Measurements from ENCODE around the gene DVL1.
"Not testable (repeated sequence)": the region's sequence is repeated elsewhere in the genome, so short reads cannot be mapped to it uniquely, and the experiment has no call there.

DVL1 gene

DNA sequence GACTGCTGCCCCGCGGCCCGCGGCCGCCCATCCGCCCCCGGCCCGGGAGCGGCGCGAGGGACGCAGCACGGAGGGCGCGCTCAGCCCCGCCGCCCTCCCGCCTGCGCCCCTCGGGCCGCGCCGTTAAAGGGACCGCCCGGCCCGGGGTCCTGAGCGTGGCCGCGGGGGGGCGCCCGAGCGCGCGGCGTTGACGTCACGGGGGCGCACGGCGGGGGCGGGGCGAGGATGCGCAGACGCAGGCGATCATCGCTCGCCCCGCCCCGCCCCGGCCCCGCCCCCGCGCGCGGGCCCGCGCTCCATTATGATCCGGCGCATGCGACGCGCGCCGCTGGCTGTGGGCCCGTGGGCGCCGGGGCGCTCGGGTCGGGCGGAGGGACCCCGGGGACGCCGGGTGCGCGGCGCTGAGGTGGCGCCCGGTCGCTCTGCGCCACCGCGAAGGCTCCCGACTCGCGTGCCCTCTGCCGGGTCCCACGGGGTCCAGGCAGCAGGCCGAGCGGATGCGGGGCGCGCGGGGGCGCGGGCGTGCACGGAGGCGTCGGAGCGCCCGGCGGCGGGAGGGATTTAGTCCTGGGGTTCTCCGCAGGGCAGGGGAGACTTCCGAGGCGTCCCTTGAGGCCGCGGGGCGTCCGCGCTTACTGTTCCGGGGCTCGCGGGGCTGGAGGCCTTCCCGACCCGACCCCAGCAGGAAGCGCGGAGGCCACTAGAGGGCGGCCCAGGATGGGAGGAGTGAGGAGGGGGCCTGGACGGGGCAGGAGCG lies at the start of gene DVL1:
Gene DVL1 (minus strand): TSS at position 163 of the 757 bp plus-strand sequence. CDS start 353 bp downstream, outside the sequence.
- peak; percentile 72 for DNase-seq

DNA sequence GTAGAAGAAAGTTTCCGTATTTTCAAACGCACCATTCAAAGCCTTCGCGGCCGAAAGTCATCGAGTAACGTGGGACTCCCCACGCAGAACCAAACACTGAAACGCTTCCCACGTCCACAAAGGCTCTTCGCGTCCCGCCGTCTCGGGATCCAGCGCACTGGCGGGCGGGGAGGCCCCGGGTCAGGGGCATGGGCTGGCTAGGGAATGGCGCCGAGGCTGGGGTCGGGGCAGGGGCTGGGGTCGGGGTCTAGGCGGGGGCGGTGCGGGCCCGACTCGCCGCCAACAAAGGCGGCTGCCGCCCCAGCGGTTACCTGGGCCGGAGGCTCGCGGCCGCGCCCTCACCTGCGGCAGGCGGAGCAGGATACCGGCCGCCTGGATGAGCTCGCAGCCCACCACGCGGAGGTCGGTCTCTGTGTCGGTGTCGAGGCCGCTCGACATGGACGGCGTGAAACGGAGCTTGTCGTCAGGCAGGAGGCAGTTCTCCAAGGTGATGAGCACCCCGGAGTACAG lies 49.5 kb upstream of the DVL1 start:
- DNase-seq: no peak

DNA sequence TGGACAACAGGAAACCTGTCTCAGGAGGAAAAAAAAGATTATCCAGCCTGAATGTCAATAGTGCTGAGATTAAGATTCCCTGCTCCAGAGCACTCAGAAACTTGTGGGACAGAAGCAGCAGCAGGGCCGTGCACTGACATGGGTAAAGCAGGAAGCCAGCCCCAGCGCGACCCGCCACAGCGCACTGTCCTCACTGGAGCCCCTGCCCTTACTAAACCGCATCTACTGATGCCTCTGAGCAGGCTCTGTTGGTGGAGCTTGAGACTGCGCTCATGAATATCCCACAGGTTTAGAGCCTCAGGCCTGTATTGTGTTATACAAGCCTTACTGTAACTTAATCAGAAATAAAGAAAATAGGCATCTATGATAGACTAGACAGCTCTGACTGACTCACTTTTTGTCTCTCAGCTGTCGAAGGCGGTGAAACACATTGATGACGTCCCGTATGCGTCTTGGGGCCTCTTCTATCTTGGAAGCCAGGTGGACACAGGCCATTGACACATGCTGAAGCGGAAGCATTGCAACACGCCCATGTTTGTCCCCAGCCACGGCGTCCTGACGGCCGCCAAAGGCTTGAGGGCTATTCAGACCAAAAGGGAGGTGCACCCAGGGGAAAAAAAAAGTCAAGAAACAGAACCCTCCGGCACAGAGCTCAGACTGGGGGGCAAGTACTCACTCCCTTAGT lies 48.8 kb upstream of the DVL1 start:
- DNase-seq: no peak

DNA sequence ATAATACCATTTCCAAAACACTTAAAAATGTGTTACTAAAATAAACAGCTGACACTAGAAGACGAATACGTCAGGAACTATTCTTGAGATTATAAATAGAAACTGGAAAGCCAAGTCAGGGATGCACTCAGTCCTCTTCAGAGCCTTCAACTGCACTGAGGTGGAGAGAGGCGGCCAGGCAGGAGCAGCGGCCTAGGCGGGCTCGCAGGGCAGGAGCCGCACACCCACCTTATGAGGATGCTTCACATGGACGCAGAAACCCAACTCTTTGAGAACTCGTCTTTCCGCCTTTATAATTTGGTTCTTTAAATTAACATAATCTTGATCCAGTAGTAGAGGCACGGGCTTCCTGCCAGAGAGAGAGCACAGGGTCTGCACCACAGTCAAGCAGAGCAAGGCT lies 45.9 kb upstream of the DVL1 start:
- no peak for DNase-seq

DNA sequence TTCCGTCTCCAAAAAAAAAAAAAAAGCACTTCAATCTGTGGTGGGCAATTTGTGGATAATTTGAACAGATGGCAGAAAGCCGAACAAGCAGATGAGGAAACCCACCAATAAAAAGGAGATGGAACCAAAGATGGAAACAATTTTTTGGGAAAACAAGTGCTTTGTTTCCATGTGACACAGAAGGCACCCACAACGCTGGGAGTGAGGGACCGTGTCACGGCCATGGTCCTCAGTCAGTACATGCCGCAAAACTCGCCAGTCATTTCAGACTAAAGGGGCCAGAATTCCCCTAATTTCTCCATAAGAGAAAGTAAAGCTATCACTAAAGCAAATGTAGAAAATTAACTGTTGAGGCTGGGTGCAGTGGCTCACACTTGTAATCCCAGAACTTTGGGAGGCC lies 44.9 kb upstream of the DVL1 start:
- DNase-seq: no peak

DNA sequence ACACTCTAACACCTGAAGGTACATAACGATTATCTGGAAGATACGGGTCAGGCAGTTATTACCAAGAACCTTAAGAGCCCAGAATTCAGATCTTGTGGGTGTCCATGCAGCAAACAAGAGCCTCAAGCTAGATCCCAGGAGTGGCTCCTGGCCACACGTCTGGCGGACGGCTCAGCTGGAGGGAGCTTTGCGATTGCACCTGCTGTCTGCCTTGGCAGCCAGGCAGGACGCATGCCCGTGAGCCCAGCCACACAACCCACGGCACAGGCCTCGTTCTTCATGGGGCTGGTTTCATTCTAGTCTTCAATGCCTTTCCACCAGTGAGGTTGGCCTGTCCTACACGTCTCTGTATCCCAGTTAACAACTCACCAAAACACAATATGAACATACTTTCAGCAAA lies 44.2 kb upstream of the DVL1 start:
- DNase-seq: no peak

DNA sequence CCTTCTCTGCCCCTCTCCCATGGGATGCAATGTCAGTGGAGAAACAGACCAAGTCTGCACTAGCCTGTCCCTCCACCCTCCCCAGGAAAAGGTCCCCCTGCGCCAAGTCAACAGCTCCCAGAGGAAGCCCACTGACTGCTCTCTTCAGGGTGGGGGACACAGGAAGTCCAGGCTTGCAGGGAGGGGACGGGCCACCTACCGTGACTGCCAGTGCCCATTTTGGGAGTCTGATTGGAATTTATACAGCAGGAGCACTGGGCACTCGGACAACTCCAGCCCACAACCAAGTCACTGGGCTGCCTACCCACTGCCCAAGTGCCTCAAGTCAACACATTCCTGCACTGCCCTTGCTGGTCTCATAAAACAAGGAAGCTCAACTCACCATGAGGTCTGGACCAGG lies 43.8 kb upstream of the DVL1 start:
- DNase-seq: no peak

DNA sequence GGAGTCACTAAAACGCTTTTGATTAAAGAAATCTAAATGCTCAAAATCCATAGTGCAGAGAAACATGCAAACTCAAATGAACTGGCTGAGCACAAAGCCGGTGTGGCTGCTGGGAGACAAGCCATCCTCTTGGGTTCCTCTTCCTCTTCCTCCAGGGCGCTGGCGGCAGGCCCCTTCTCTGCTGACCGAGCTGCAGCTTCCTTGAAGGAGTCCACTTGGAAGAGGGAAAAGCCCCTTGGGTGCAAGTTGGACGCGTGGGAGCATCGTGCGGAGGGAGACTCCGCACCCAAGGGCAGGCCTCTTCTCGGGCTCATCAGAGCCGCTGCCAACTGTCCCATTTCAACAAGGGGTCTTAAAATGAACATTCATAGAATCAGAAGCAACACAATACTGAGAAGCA lies 42.0 kb upstream of the DVL1 start:
- no peak for DNase-seq

DNA sequence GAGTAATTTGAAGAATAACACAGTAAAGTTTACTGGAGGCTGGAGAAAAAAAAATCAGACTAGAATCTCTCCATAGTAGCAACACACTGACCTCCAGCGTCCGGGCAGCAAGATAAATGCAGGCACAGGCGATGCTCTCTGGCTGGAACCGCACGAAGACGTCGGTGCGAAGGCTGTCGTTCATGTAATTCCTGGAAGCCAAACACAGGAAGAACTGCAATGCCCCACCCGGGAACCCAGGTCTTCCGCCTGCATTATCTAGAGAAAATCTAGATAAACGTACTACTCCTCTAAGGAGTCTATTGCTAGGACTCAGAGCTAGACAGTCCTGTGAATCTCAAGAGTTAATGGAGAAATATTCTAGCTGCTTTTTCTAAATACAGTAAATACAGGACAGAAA lies 41.5 kb upstream of the DVL1 start:
- no peak for DNase-seq

DNA sequence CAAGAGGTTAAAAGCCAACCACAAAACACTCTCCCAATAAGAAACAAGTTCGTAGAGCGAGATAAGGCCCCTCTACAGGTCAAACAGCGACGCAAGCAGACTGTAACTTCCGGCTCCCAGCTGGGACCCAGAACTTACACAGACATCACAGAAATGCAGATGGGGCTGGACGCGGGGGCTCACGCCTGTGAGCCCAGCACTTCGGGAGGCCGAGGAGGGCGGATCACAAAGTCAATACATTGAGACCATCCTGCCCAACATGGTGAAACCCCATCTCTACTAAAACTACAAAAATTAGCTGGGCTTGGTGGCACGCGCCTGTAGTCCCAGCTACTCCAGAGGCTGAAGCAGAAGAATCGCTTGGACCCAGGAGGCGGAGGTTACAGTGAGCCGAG lies 38.9 kb upstream of the DVL1 start:
- DNase-seq: no peak

DNA sequence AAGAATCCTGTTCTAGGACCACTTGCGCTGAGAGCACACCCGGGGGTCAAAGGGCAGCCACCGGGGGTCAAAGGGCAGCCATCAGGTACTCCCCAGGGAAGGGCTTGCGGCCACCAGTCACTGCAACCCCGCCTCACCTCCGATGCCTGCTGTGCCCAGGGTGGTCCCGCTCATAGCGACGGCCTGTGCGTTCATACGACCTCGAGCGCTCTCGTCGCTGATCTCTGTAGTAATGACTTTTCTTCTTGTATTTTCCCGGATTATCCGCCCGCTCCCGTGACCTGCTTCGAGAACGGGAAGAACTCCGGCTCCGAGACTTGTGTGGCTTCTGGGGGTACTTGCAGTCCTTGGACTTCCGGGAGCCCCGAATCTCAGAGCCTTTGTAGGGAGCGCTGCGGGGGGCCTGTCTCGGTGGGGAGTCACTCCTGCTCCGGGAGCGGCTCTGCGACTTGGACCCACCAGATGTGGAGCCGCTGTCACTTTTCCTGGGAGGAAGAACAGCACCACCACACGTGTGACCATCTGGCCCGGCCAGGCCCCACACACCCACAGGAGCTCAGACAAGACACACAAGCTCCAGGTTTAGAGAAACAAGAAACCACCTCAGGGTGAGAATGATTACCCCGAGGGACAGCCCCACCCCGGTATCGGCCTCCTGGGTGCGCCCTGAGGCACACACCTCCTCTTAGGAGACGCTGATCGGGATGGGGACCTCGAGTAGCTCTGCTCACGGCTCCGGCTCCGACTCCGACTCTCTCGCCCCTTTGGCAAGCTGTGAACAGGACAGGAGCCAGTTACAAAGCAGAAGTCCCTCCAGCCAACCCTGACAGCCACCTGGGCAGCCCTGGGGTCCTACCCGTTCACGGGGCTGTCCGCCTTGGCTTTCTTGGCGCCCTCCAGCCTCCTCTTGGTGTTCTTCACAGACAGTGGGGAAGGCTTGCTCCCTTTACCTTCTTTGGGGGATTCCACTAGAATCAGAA lies 38.2 kb upstream of the DVL1 start:
- no peak for DNase-seq

DNA sequence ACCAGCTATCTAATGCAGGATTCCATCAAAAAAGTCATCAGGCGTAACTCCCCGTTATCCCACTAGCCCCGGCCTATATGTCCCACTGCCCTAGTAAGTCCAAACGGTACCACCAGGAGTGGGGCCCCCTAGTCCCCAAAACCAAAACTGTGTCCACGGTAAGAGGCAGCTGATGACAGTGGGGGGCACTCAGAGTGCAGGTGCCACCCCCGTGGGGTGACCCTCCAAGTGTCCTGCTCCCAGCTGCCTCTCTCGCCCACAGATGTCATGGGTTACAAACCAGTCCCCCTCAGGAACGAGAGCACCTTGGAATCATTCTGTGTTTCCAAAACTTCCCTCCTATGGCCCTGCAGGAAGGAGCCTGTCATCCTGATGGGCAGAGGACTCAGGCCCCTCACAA lies 36.7 kb upstream of the DVL1 start:
- DNase-seq: no peak

DNA sequence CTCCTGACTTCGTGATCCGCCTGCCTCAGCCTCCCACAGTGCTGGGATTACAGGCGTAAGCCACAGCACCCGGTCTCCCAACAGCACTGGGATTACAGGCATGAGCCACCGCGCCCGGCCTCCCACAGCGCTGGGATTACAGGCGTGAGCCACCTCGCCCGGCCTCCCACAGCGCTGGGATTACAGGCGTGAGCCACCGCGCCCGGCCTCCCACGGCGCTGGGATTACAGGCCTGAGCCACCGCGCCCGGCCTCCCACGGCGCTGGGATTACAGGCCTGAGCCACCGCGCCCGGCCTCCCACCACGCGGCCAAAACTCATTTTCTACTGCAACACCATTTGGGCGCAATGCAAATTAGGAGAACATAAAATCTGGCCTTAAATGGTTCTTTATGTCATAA lies 36.1 kb upstream of the DVL1 start:
- not testable (repeated sequence) for DNase-seq

DNA sequence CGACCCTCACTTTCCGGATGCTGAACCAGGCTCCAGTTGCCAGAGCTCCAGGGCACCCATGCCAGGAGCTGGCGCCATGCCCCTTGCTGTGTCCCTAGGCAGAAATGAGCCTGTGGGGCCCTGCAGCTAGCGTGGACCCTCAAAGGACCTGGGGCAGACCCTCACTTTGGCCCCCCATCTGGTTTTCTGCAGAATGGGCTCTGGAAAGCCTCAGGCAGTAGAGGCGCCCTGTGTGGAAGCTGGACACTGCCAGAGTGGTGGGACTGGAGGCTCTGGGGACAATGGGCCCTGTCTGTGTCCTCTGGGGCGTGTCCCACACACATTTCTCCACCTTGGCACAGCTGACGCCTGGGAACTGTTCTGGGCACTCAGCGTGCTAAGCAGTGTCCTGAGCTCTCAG lies 32.1 kb upstream of the DVL1 start:
- no peak for DNase-seq

DNA sequence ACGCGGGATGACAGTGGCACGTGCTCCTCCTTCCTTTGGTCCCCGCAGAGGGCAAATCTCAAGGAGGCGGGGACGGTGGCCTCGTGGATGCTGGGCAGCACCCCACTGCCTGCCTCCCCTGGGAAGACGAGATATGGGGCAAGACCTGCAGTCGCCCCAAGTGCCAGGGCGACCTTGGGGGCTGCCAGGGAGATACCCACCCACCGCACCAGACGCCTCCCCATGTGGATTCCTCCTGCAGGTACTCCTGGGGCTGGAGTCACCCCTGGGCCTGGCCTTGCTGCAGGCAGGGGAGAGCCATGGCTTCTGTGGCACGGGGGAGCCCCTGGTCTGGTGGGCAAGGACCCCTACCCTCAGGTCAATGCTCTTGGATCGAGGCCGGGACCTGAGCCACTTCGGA lies 31.6 kb upstream of the DVL1 start:
- DNase-seq: no peak

DNA sequence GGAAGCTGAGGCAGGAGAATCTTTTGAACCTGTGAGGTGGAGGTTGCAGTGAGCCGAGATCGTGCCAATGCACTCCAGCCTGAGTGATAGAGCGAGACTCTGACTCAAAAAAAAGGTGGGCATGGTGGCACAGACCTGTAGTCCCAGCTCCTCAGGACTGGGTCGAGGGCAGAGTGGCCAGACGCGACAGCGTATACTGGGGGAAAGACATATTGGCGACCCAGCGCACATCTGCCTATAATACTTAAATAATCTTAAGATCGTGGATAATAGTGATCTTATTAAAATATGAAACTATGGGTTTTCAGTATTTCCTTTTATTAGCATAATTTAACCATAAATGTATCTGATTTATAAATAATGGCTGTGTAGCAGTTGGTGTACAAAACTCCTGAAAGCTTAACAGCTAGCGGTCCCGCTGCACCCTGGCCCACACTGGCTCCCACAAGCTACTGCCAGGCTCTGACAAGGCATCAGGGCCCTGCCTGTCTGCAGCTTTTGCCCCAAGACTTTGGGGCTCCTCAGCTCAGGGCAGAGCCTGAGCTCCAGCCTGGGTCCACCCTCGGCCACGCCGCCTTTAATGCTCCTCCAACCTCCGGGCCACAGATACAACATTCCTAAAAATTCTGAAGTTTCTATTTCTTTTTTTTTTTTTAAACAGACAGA lies 28.5 kb upstream of the DVL1 start:
- DNase-seq: no peak

DNA sequence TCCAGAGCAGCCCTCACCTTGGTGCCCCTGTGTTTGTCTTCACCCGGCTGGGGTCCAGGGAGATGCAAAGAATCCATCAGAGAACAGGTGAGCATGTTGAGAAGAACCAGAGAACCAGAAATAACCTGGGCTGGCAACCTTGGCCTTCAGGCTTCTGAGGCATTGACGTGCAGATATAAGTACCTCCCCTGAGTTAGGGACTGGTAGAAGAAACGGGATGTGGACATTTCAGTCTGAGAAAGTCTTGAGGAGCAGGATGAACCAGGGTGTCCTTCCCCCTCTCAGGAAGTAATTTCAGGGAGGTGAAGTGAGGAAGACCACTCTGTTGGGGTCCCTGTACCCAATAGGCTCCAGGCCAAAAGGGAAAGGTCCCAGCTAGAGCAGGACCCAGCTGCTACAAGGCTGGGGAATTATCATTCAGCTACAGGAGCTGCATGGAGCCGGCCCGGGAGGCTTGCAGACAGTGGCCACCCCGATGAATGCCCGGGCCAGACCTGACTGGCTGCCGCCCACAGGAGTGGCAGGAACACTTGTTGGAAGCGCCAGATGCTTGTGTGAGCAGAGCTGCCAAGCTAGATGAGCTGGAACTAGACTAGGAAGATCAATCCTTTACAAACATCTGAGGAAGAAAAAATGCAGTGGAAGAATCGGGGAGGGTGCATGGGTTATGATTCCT lies 27.5 kb upstream of the DVL1 start:
- DNase-seq: no peak

DNA sequence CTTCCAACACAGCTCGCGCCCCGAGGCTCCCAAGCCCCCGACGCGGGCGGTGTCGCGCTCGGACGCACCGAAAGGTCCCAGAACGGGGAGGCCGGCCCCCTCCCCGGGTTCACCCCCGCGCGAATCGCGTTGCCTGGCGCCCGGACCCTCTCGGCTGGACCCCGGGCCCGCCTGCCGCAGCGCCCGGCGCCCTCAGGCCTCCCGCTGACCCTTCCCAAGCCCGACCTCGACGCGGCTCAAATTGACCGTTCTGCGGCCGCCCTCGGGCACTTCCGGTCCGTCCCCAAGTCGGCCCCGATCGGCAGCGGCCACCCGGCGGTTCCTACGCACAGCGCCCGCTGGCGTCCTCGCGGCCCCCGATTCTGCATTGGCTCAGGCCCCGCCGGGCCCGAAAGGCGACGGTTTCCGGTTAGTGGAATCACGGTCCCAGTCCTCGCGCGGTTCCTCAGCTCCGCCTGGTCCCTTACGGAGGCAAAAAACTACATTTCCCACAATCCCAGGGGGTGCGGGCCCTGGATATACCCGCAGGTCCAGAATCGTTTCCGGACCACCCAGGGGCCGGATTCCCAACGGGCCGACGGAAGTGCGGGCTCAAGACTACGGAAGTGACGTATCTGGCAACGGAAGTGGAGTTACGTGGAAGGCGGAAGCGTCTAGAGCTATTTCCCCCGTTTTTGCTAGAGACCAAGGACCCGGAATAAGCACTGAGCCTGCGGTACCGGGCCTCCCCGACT lies 25.9 kb upstream of the DVL1 start, which contains the start of gene AURKAIP1:
Gene AURKAIP1 (minus strand): TSS at position 279 of the 734 bp plus-strand sequence. CDS start 451 bp downstream, outside the sequence.
- peak; percentile 100 for DNase-seq

DNA sequence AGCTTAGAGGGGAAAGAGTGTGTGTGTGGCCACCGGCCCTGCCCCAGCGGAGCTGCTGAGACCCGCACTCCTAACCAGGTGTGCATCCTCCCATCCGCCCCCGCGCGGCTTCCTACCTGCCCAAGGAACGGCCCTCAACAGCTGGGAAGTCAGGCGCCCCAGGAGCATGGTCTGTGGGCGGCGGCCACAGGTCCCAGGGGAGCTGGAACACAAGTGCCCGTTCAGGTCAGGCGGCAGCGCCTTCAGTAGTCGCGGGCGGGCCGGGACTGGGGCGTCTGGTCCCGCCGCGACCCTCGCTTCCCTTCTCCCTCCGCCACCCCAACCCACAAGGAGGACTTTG lies 25.3 kb upstream of the DVL1 start:
- no peak for DNase-seq

DNA sequence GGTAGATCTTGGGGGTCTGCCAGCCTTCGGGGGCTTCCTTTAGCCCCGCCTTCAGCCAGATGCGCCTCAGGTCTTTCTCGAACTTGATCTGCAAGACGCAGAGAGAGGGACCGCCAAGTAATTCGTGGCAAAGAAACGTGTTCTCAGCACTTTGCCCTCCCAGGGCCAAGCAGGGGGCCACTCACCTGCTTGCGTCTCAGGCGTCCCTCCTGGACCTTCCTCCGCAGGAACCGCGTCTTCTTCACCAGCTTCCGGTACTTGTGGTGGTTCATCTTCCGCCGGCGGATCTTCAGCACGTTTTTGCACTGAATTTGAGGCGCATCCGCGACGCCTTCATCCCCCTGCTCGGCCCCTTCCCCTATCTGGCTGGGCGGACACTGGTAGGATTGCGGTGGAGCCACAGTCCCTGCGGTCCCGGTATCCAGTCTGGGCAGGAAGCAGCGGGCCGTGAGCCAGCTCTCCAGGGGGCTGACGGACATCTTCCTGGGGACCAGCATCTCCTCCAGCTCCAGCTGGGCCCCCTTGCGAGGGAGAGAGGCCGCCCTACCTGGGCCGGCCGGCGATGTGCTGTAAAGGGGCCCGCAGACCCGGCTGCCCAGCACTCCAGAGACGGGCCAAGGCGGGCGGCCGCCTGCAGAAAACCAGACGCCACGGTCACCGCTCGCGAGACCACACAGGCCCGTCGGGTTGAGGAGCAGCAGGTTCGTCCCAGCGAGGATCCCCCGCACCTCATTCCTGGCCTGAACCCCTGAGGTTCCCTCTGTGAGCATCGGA lies 24.8 kb upstream of the DVL1 start:
- no peak for DNase-seq
